Measurements from ENCODE around the gene TTLL4.

Gene TTLL4

GRCh38 chr2:218718058-218718457, 7.4 kb downstream of the TTLL4 start:
- no peak for DNase-seq

- DNase-seq, result no peak
These were observed 8.8 kb downstream of the TTLL4 start for GRCh38 chr2:218719457-218719856.

- no peak for DNase-seq
These were observed 9.7 kb downstream of the TTLL4 start for GRCh38 chr2:218720048-218721041.

DNA sequence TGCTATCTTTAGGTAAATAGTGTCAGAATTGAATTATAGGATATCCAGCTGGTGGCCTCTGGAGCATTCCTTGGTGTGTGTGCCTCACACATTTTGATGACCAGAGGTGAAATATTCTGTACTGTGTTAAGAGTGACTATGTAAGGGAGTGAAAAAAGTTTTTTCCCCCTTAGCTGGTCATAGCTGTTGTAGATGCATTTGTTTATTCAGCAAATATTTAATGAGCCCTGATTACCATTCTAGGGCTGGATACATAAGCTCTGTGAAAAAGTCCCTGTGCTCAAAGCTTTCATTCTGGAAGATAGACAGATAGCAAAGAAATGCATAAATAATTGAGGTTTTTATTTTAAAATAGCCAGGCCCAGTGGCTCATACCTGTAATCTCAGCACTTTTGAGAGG, 10.9 kb downstream of the TTLL4 start:
- DNase-seq, result no peak

DNA sequence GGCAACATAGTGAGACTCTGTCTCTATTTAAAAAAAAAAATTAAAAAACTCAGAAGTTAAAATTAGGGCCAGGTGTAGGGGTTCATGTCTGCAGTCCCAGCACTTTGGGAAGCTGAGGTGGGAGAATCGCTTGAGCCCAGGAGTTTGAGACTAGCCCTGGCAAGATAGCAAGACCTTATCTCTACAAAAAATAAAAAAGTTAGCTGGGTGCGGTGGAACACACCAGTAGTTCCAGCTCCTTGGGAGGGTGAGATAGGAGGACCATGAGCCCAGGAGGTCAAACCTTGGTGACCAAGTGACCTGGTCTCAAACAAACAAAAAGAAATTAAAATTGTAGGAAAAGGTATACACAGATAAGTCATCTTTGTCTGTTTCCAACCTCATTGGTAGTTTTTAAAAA, 11.3 kb downstream of the TTLL4 start:
- no peak for DNase-seq

DNA sequence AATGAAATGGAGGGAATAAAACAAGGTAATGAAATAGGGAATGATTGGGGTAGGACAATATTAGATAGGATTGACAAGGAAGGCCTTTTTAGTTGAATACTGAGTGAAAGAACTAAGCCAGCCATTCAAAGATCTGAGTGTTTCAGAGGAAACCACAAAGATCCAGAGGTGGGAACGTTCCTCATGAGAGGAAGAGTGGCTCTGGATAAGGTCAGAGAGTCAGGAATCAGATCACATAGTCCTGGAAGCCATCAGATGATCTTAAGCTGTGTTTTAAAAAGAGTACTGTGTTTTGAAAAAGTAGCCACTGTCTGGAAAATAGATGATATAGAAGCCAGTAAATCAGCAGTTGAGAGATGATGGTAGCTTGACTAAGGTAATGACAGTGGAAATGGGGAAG, 11.8 kb downstream of the TTLL4 start:
- DNase-seq, result no peak

- DNase-seq, result no peak
These were observed 12.5 kb downstream of the TTLL4 start for GRCh38 chr2:218722876-218723785.

DNA sequence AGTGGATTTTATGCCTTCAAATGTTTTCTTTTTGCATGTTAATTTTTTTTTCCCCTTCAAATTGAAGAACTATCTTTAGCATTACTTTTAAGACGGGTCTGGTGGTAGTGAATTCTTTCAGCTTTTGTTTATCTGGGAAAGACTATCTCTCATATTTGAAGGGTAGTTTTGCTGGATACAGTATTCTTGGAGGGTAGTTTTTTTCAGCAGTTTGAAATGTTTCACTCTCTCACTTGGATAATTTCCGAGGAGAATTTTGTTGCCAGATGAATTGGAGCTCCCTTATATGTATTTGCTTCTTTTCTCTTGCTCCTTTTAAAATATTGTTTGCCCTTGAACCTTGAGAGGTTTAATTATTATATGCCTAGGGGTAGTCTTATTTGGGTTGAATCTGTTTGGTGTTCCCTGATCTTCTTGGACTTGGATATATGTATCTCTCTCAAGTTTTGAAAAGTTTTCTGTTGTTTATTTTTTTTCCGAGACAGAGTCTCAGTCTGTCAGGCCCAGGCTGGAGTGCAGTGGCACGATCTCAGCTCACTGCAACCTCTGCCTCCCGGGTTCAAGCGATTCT, 15.5 kb downstream of the TTLL4 start:
- DNase-seq, result no peak

- DNase-seq, result peak in 1 of 2 donors; percentile 26
These were observed 17.0 kb downstream of the TTLL4 start for GRCh38 chr2:218727502-218728165.

GRCh38 chr2:218729640-218730039, 19.0 kb downstream of the TTLL4 start:
- no peak for DNase-seq

DNA sequence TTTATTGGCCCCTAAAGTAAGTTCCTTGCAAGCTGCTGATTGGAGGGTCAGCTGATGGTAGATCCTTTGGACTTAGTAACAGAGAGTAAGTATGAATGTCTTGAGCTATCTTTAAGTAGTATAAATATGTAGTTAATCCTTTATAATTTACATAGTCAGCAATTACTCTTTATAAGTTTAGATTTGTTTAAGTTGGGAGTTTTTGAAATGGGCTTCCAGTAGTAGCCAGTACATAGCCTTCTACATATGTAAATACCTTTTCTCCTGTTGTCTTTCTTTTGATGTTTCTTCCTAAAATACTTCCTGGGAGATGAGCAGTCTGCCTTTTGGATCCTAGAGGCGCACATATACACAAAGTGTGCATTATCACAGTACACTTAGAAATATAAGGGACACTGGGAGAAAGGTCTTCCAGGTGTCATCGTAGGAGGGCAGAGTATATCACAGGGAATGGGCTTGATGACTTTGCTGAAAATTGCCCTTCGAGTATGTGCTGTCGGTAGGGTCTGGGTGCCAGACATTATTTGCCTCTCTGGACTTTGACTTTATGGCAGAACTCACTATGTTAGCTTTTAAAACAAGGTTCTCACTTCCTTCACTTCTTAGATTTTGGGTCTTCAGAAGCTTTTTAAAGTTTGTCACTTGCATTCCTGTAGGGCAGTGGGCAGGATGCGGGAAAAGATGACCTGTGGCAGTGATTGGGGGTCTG, 21.6 kb downstream of the TTLL4 start:
- DNase-seq, result no peak

- no peak for DNase-seq
These were observed 22.1 kb downstream of the TTLL4 start for GRCh38 chr2:218732761-218733158.

DNA sequence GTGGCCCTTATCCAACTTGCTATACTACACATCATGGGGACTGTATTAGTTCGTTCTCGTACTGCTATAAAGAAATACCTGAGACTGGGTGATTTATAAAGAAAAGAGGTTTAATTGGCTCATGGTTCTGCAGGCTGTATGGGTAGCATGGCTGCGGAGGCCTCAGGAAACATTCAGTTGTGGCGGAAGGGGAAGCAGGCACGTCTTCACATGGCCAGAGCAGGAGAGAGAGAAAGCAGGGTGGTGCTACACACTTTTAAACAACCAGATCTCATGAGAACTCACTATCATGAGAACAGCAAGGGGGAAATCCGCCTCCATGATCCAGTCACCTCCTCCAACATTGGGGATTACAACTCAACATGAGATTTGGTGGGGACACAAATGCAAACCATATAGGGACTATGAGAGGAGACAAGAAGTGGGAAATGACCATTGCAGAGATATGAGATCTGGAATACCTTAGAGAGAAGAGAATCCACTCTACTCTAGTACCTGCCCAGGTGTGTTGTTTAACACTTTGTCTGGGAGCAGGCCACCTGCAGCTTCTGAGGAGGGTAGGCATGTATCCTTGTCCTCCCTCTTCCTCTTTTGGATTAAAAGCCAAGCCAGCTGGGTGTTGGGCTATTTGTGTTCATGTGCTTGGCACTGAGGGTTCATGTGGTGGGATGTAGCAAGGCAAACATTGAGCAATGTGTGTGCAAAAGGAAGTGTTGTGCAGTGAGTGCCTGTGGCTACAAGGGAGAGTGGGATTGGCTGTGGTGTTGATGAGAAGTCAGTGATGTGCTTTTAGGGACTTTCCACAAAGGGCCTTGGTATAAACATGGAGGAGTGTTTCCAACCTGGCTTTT, 22.8 kb downstream of the TTLL4 start:
- DNase-seq, result peak; percentile 26 to 80

GRCh38 chr2:218734190-218734975, 23.7 kb downstream of the TTLL4 start:
- DNase-seq, result no peak

GRCh38 chr2:218736531-218736930, 25.9 kb downstream of the TTLL4 start:
- no peak for DNase-seq

DNA sequence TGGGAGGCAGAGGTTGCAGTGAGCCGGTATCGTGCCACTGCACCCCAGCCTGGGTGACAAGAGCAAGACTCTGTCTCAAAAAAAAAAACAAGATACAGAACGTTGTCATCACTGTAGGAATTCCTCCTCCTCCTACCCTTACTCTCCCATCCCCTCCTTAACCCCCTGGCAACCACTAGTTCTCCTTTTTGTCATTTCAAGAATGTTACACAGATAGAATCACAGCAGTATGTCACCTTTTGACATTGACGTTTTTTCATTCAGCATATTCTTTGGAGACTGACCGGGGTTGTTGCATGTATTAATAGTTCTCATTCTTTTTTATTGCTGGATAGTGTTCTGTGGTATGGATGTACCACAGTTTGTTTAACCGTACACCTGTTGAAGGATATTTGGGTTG, 32.4 kb downstream of the TTLL4 start:
- no peak for DNase-seq

GRCh38 chr2:218744615-218745014, 34.0 kb downstream of the TTLL4 start:
- DNase-seq, result peak; percentile 4 to 44

DNA sequence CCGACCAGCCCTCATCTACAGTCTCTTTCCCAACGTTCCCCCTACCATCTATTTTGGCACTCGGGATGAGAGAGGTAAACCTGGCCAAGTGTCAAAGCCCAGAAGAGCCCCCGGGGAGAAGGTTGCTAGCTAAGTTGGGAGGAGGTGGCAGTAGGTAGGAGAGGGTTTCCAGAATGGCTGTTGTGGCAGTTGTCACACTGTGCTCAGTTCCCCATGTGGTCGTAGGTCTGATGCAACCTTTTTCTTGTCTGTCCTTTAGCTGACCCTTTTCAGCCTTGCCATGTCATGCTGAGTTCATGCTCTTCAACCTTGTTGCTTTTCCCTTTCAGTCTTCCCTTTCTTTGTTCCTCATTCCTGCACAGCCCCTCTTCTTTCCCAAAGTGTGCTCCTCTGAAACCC, 34.5 kb downstream of the TTLL4 start:
- peak; percentile 5 to 66 for DNase-seq

GRCh38 chr2:218745559-218746469, 35.2 kb downstream of the TTLL4 start:
- no peak for DNase-seq
